HCT116 (cell line): Measurements from ENCODE around the gene SMARCB1. TPM values are rescaled to one million over a fixed set of nuclear protein-coding genes. Genes with fewer than 3 reads are reported as not detected.

Experiments
- ATAC-seq: fragments of 200-7000 bp; cut with Tn5 transposase; 2 replicates; pipeline ENCODE4 v1.9.1; 2020; ENCODE audit warnings: mild to moderate bottlenecking, moderate library complexity
- BruUV-seq: library from RNA; stranded (reverse); fragments of 400-500 nt; replicated peaks from 2 replicates; lab custom pipeline; 2021; lab: Mats Ljungman, UMichigan
- CTCF ChIA-PET: fragments of 300-600 bp; sonication (Branson Sonifier 250); formaldehyde crosslinking; loops from one replicate; lab custom pipeline; 2021; ENCODE audit warnings: antibody characterized with exemption; lab: Charles Lee
- POLR2A ChIA-PET: fragments of 300-600, 350-600 bp; sonication (Branson Sonifier 250); formaldehyde crosslinking; loops from one replicate; lab custom pipeline; 2021; ENCODE audit warnings: antibody characterized with exemption; lab: Charles Lee
- RAD21 ChIA-PET, 2 experiments: fragments of 300-600 bp; sonication (Branson Sonifier 250); formaldehyde crosslinking; loops; one replicate each; lab custom pipeline; 2023; ENCODE audit warnings: low total read pairs in 2 of 2; ENCODE audit not compliant: uncharacterized antibody in 2 of 2, unreplicated experiment in 2 of 2, low non-redundant PET in 1 of 2; lab: Charles Lee
- DNase-seq: peaks from one replicate; pipeline ENCODE4 v3.0.0-alpha.2; 2010; ENCODE audit warnings: low read depth, low spot score
- H2AFZ ChIP-seq: fragments of 200-600 bp; shearing (Covaris generic), sonication (generic); 2 replicates; pipeline ENCODE4 v1.6.1; 2017; ENCODE audit warnings: low read depth, mixed run types, mixed read lengths, antibody characterized with exemption, low read length; ENCODE audit not compliant: poor library complexity, severe bottlenecking
- H3K27ac ChIP-seq: 2 replicates; pipeline ENCODE4 v1.5.1; 2012; ENCODE audit warnings: low read depth, low read length
- H3K27me3 ChIP-seq: fragments of 200-600 bp; sonication (generic); 2 replicates; pipeline ENCODE4 v1.6.1; 2016; ENCODE audit warnings: mixed run types, low read length, mixed read lengths; ENCODE audit not compliant: insufficient read depth
- H3K36me3 ChIP-seq, 2 experiments: fragments of 200-500 bp in 1 of 2; fragments of 200-600 bp in 1 of 2; sonication (Bioruptor generic) in 1 of 2; sonication (generic) in 1 of 2; 2 replicates each; pipeline versions ENCODE4 v1.5.1 to v1.6.1; 2014 to 2016; ENCODE audit warnings: low read length in 2 of 2, inconsistent platforms in 1 of 2, mixed read lengths in 1 of 2, mixed run types in 1 of 2; ENCODE audit not compliant: insufficient read depth in 2 of 2, control insufficient read depth in 1 of 2
- H3K4me1 ChIP-seq, 2 experiments: fragments of 200-600 bp in 1 of 2; sonication (generic) in 1 of 2; 2 replicates each; pipeline versions ENCODE4 v1.5.1 to v1.6.1; 2012 to 2017; ENCODE audit warnings: low read length in 2 of 2, inconsistent platforms in 1 of 2, mild to moderate bottlenecking in 1 of 2, mixed read lengths in 1 of 2, mixed run types in 1 of 2, moderate library complexity in 1 of 2; ENCODE audit not compliant: insufficient read depth in 2 of 2, control insufficient read depth in 1 of 2
- H3K4me2 ChIP-seq: fragments of 200-600 bp; sonication (generic); 2 replicates; pipeline ENCODE4 v1.6.1; 2017; ENCODE audit warnings: mixed run types, low read length, mixed read lengths
- H3K4me3 ChIP-seq, 2 experiments: fragments of 200-600 bp in 1 of 2; sonication (generic) in 1 of 2; replicated peaks in 1 of 2; 2 replicates each; pipeline ENCODE4 v1.5.1; 2011 to 2016; ENCODE audit warnings: low read length in 2 of 2, control low read depth in 1 of 2, low read depth in 1 of 2, mild to moderate bottlenecking in 1 of 2, mixed read lengths in 1 of 2, mixed run types in 1 of 2
- H3K79me2 ChIP-seq: fragments of 200-600 bp; sonication (generic); 2 replicates; pipeline ENCODE4 v1.6.1; 2017; ENCODE audit warnings: mild to moderate bottlenecking, mixed run types, low read length, moderate library complexity, mixed read lengths; ENCODE audit not compliant: insufficient read depth
- H3K9ac ChIP-seq: fragments of 200-600 bp; sonication (generic); 2 replicates; pipeline ENCODE4 v1.6.1; 2016; ENCODE audit warnings: low read length, mixed read lengths
- H3K9me2 ChIP-seq: fragments of 200-600 bp; sonication (generic), shearing (Covaris generic); 2 replicates; pipeline ENCODE4 v1.6.1; 2017; ENCODE audit warnings: mixed run types, mild to moderate bottlenecking, moderate library complexity; ENCODE audit not compliant: insufficient read depth
- H3K9me3 ChIP-seq, 2 experiments: fragments of 200-500 bp in 1 of 2; fragments of 200-600 bp in 1 of 2; sonication (Bioruptor generic) in 1 of 2; sonication (generic) in 1 of 2; 2 replicates each; pipeline ENCODE4 v1.6.1; 2014 to 2017; ENCODE audit warnings: low read length in 2 of 2, mixed read lengths in 2 of 2, inconsistent platforms in 1 of 2, low read depth in 1 of 2, mild to moderate bottlenecking in 1 of 2, mixed run types in 1 of 2, moderate library complexity in 1 of 2; ENCODE audit not compliant: control insufficient read depth in 1 of 2, insufficient read depth in 1 of 2
- H4K20me1 ChIP-seq: fragments of 200-600 bp; sonication (generic), shearing (Covaris generic); 2 replicates; pipeline ENCODE4 v1.6.1; 2017; ENCODE audit warnings: mixed run types, mild to moderate bottlenecking, moderate library complexity; ENCODE audit not compliant: insufficient read depth
- CBX3 ChIP-seq: IDR thresholded peaks from 2 replicates; pipeline ENCODE4 v1.6.1; 2012; ENCODE audit warnings: low read depth
- EZH2 ChIP-seq: fragments of 200-600 bp; sonication (generic); IDR thresholded peaks from 2 replicates; pipeline ENCODE4 v1.6.1; 2017; ENCODE audit warnings: antibody characterized with exemption, mixed run types
- JUND ChIP-seq: IDR thresholded peaks from 2 replicates; pipeline ENCODE4 v1.6.1; 2012
- POLR2A ChIP-seq: IDR thresholded peaks from 2 replicates; pipeline ENCODE4 v1.7.0; 2011; ENCODE audit warnings: borderline replicate concordance; ENCODE audit not compliant: insufficient read depth, insufficient read length; ENCODE audit errors: extremely low read depth
- SRF ChIP-seq: IDR thresholded peaks from 2 replicates; pipeline ENCODE4 v1.6.1; 2012; ENCODE audit warnings: low read depth
- ZNF274 ChIP-seq: fragments of 200-500 bp; sonication (Bioruptor generic); IDR thresholded peaks from 2 replicates; pipeline ENCODE4 v1.6.1; 2014; ENCODE audit warnings: mild to moderate bottlenecking, low read depth, low read length, inconsistent platforms
- intact Hi-C: fragments of 100-400 bp; cut with micrococcal nuclease; formaldehyde crosslinking; loops from 2 replicates; pipeline ENCODE4 v1.10.0; 2022
- total RNA-seq: library from RNA; stranded (reverse); gene quantifications from one replicate; pipeline ENCODE4 v1.2.1, GENCODE V29; 2021; ENCODE audit not compliant: unreplicated experiment
- TF ChIP-seq, protein P1 (sequence below): IDR thresholded peaks from 2 replicates; pipeline ENCODE4 v1.6.1; 2012; ENCODE audit warnings: low read depth

SMARCB1 gene
- total RNA-seq, 1 experiment from 2014 or later = 101 TPM

DNA sequence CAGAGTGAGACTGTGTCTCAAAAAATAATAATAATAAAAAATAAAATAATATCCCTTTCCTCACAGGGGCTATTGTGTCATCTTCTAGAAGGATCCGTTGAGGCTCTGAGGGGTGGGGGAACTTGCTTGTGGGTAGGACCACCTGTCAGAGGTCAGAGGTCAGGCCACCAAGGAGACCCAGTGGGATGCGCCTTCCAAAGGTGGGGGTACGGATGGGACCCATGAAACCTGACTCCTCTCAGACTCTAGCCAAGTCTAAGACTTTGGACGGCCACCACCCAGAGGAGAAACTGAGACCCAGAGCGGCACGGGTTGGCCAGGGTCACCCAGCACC, 14.5 kb upstream of the SMARCB1 start:
- Histone ChIP-seq H3K9me2 (no peaks in the 10 kb centered on the region), H3K79me2 (peaks cover 6% of the 10 kb centered on the region), H3K4me1 (peaks cover 31 to 57% of the 10 kb centered on the region in 2 experiments), H2AFZ (peak overlapping the region; percentile 61), H3K27me3 (no peaks in the 10 kb centered on the region), H3K4me2 (peak overlapping the region; percentile 94), H3K4me3 (peak overlapping the region; percentile 40 to 67), H3K9me3 (no peaks in the 10 kb centered on the region), H3K27ac (peak overlapping the region; percentile 77), H3K9ac (peak overlapping the region; percentile 58), H3K36me3 (no peaks in the 10 kb centered on the region), H4K20me1 (no peaks in the 10 kb centered on the region)
- DNase-seq = no peak
- BruUV-seq = no TSS peak
- ATAC-seq = peak; percentile 5
- CTCF ChIA-PET = interaction anchor here (1.0 to 1.1 kb wide), 2 partner anchors 13 to 78 kb away, joined by 3 to 4 read pairs; no protein-coding TSS in a partner anchor
- RAD21 ChIA-PET = interaction anchor here in 1 of 2 experiments (0.6 kb wide), 1 partner anchor 239 kb away, joined by 3 read pairs; the partner anchor contains the start of gene CABIN1
- intact Hi-C loops = no loop called here
- TF ChIP-seq SRF (no peak), CBX3 (no peak), EZH2 (no peak), ZNF274 (no peak), JUND (no peak), POLR2A (no peak)
- TF ChIP-seq, protein P1, sequence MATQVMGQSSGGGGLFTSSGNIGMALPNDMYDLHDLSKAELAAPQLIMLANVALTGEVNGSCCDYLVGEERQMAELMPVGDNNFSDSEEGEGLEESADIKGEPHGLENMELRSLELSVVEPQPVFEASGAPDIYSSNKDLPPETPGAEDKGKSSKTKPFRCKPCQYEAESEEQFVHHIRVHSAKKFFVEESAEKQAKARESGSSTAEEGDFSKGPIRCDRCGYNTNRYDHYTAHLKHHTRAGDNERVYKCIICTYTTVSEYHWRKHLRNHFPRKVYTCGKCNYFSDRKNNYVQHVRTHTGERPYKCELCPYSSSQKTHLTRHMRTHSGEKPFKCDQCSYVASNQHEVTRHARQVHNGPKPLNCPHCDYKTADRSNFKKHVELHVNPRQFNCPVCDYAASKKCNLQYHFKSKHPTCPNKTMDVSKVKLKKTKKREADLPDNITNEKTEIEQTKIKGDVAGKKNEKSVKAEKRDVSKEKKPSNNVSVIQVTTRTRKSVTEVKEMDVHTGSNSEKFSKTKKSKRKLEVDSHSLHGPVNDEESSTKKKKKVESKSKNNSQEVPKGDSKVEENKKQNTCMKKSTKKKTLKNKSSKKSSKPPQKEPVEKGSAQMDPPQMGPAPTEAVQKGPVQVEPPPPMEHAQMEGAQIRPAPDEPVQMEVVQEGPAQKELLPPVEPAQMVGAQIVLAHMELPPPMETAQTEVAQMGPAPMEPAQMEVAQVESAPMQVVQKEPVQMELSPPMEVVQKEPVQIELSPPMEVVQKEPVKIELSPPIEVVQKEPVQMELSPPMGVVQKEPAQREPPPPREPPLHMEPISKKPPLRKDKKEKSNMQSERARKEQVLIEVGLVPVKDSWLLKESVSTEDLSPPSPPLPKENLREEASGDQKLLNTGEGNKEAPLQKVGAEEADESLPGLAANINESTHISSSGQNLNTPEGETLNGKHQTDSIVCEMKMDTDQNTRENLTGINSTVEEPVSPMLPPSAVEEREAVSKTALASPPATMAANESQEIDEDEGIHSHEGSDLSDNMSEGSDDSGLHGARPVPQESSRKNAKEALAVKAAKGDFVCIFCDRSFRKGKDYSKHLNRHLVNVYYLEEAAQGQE = no peak
- POLR2A ChIA-PET = interaction anchor here (1.5 to 3.4 kb wide), 2 partner anchors 9 to 14 kb away, joined by 4 to 22 read pairs; partner anchors contain the start of gene SMARCB1
